Measurements from ENCODE around the gene SDK1.

- TF ChIP-seq CTCF (IDR thresholded peaks at IDR 0.05; ENCODE audit: borderline replicate concordance, extremely low read depth, low read length, poor library complexity, severe bottlenecking): no peak
- TF ChIP-seq EZH2 (IDR thresholded peaks at IDR 0.05; ENCODE audit: borderline replicate concordance, low read depth, low read length, severe bottlenecking): no peak
Measured at GRCh38 chr7:4049202-4049601, 748.1 kb downstream of the SDK1 start.
